DND-41 (cell line): Measurements from ENCODE around the gene FAM53B.
A peak's percentile ranks its signal among the peaks of the same experiment; 100 is the strongest.

Experiments used
- ATAC-seq: fragments of 200-7000 bp; cut with Tn5 transposase; 3 replicates; pipeline ENCODE4 v1.9.1; 2021; ENCODE audit warnings: low read depth; ENCODE audit not compliant: insufficient read depth
- DNase-seq: peaks from one replicate; pipeline ENCODE4 v3.0.0-alpha.2; 2020
- H2AFZ ChIP-seq: 2 replicates; pipeline ENCODE4 v1.6.0; 2012; ENCODE audit warnings: low read depth, low read length
- H3K27ac ChIP-seq: 2 replicates; pipeline ENCODE4 v1.5.1; 2012; ENCODE audit warnings: low read length, inconsistent platforms
- H3K27me3 ChIP-seq: fragments of 200-600 bp; sonication (generic); 2 replicates; pipeline ENCODE4 v1.6.0; 2012; ENCODE audit warnings: low read length, mild to moderate bottlenecking, inconsistent platforms; ENCODE audit not compliant: insufficient read depth, poor library complexity
- H3K36me3 ChIP-seq: 2 replicates; pipeline ENCODE4 v1.5.1; 2012; ENCODE audit warnings: low read length, inconsistent platforms; ENCODE audit not compliant: insufficient read depth
- H3K4me1 ChIP-seq: 2 replicates; pipeline ENCODE4 v1.5.1; 2012; ENCODE audit warnings: mild to moderate bottlenecking, low read length; ENCODE audit not compliant: insufficient read depth
- H3K4me2 ChIP-seq: 2 replicates; pipeline ENCODE4 v1.6.0; 2012; ENCODE audit warnings: mild to moderate bottlenecking, moderate library complexity, low read length, inconsistent platforms; ENCODE audit not compliant: insufficient read depth
- H3K4me3 ChIP-seq, 2 experiments: fragments of 200-600 bp in 1 of 2; shearing (Covaris generic) in 1 of 2; 2 replicates each; pipeline ENCODE4 v1.5.1; 2012 to 2016; ENCODE audit warnings: inconsistent platforms in 2 of 2, low read length in 2 of 2, mild to moderate bottlenecking in 2 of 2, low read depth in 1 of 2, moderate library complexity in 1 of 2
- H3K79me2 ChIP-seq: 2 replicates; pipeline ENCODE4 v1.6.0; 2012; ENCODE audit warnings: low read length, inconsistent platforms; ENCODE audit not compliant: insufficient read depth
- H3K9ac ChIP-seq: 2 replicates; pipeline ENCODE4 v1.6.0; 2012; ENCODE audit warnings: low read depth, mild to moderate bottlenecking, inconsistent platforms, low read length, moderate library complexity
- H3K9me3 ChIP-seq: 2 replicates; pipeline ENCODE4 v1.5.1; 2012; ENCODE audit warnings: low read length, moderate library complexity, mild to moderate bottlenecking, inconsistent platforms; ENCODE audit not compliant: insufficient read depth, severe bottlenecking
- H4K20me1 ChIP-seq: 2 replicates; pipeline ENCODE4 v1.6.0; 2012; ENCODE audit warnings: low read length; ENCODE audit not compliant: insufficient read depth
- EZH2 ChIP-seq: IDR thresholded peaks from 3 replicates; pipeline ENCODE4 v1.6.1; 2012; ENCODE audit warnings: borderline replicate concordance, low read depth, mild to moderate bottlenecking, moderate library complexity, low read length, inconsistent platforms; ENCODE audit not compliant: severe bottlenecking
- TF ChIP-seq, protein P1 (sequence below): IDR thresholded peaks from 2 replicates; pipeline ENCODE4 v1.5.1; 2012; ENCODE audit warnings: borderline replicate concordance, low read length, moderate library complexity, mild to moderate bottlenecking; ENCODE audit not compliant: poor library complexity, severe bottlenecking; ENCODE audit errors: extremely low read depth

Gene FAM53B

DNA sequence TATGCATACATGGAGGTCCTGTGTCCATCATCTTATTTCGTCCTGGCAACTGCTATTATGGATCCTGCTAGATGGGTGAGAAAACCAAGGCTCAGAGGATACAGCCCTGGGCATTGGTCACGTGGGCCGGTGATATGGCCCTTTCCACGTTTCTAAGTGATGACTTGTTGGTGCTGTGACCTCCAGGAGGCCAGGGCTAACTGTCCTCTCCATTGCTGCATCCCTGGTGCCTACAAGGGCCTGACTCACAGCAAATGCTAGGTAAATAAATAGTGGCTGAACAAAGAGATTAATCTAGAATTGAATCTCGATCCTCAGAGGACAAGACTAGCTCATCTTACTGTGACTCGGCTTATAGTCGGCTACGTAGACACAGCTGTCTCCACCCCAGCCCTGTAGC, 78.6 kb downstream of the FAM53B start:
- H3K9me3 ChIP-seq: no peaks in the 10 kb centered on the region
- H3K4me3 ChIP-seq: no peak overlapping the region
- TF ChIP-seq, protein P1, sequence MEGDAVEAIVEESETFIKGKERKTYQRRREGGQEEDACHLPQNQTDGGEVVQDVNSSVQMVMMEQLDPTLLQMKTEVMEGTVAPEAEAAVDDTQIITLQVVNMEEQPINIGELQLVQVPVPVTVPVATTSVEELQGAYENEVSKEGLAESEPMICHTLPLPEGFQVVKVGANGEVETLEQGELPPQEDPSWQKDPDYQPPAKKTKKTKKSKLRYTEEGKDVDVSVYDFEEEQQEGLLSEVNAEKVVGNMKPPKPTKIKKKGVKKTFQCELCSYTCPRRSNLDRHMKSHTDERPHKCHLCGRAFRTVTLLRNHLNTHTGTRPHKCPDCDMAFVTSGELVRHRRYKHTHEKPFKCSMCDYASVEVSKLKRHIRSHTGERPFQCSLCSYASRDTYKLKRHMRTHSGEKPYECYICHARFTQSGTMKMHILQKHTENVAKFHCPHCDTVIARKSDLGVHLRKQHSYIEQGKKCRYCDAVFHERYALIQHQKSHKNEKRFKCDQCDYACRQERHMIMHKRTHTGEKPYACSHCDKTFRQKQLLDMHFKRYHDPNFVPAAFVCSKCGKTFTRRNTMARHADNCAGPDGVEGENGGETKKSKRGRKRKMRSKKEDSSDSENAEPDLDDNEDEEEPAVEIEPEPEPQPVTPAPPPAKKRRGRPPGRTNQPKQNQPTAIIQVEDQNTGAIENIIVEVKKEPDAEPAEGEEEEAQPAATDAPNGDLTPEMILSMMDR: no peak
- no peak for TF ChIP-seq EZH2
- H3K79me2 ChIP-seq: peaks cover 100% of the 10 kb centered on the region
- DNase-seq (no peak), ATAC-seq (no peak)
- peaks cover 84% of the 10 kb centered on the region for H4K20me1 ChIP-seq
- H3K9ac ChIP-seq: no peak overlapping the region
- no peak overlapping the region for H3K4me2 ChIP-seq
- H3K36me3 ChIP-seq: peaks cover 96% of the 10 kb centered on the region
- no peaks in the 10 kb centered on the region for H3K27me3 ChIP-seq
- H3K27ac ChIP-seq: peak overlapping the region; percentile 67
- H3K4me1 ChIP-seq: peaks cover 30% of the 10 kb centered on the region
- no peak overlapping the region for H2AFZ ChIP-seq

DNA sequence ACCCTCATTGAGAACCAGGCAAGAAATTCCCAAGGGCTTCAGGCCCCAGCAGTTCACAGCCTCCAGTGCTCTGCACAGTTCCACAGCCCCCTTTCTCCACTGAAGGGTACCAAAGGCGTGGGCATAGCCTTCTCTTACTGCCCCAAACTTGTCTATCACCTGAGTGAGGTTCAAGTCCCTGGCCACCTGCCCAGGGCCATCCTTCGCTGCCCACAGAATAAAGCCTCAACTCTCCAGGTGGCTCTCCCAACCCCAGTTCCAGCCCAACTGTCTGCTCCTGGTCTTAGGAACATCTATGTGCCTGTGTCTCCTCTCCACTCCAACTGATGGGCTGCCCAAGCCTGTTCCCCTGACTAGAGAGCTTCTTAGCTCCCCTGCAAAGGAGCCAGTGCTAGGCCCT, 79.1 kb downstream of the FAM53B start:
- ATAC-seq: no peak
- no peak overlapping the region for H3K4me3 ChIP-seq
- H3K4me1 ChIP-seq: peaks cover 34% of the 10 kb centered on the region
- no peaks in the 10 kb centered on the region for H3K27me3 ChIP-seq
- TF ChIP-seq EZH2: no peak
- TF ChIP-seq, protein P1: no peak
- DNase-seq: no peak
- peaks cover 96% of the 10 kb centered on the region for H3K36me3 ChIP-seq
- peaks cover 84% of the 10 kb centered on the region for H4K20me1 ChIP-seq
- peaks cover 100% of the 10 kb centered on the region for H3K79me2 ChIP-seq
- peak overlapping the region; percentile 67 for H3K27ac ChIP-seq
- H3K4me2 ChIP-seq: no peak overlapping the region
- H3K9ac ChIP-seq: no peak overlapping the region
- H2AFZ ChIP-seq: no peak overlapping the region
- H3K9me3 ChIP-seq: no peaks in the 10 kb centered on the region

DNA sequence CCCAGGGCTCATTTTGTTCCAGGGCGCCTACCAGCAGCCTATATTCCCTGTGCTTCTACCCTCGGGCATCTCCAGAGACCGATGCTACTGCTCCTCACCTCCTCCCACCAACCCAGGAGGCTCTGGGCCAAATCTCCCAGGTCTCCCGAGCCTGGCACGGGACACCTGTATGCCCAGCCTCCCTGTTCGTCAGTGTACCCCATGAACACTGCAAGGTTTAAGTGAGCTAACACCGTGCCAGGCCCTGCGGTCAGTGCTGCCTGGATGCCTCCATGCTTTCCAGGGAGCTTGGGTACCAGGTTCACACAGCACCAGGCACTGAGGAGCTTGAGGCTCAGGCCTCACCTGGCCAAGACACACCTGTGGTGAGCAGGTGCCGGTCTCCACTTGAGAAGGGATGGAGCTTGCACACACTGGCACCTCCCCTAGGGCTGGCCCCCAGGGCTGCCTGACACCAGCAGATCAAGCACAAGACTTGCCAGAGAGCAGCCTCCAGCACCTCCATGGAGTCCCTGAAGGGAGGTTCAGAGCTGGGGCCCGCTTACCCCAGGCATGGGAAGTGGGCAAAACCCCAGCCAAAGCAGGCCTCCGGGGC, 80.3 kb downstream of the FAM53B start:
- Histone ChIP-seq H3K9me3 (no peaks in the 10 kb centered on the region), H4K20me1 (peaks cover 90% of the 10 kb centered on the region), H2AFZ (no peak overlapping the region), H3K27ac (peak overlapping the region; percentile 41), H3K36me3 (peaks cover 88% of the 10 kb centered on the region), H3K27me3 (no peaks in the 10 kb centered on the region), H3K9ac (no peak overlapping the region), H3K79me2 (peaks cover 100% of the 10 kb centered on the region), H3K4me1 (peaks cover 47% of the 10 kb centered on the region), H3K4me2 (no peak overlapping the region), H3K4me3 (no peak overlapping the region)
- TF ChIP-seq, protein P1: no peak
- TF ChIP-seq EZH2: no peak
- ATAC-seq (no peak), DNase-seq (no peak)

DNA sequence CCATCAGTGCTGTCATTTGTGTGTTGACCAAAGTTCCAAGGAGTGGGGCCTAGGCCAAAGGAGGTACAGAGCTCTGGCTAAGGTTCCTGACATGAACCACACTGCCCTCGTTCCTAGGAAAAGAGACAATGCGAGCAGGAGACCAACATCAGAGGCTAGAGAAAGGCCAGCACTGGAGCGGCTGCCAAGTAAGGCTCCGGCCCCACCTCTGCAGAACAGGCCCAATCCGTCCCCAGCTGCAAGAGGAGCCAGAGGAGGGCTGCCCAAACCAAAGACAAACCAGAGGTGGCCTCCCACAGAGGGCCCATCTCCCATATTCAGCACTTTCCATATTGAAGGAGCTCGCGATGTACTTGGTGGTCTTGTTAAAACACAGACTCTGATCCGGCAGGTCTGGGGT, 81.0 kb downstream of the FAM53B start:
- no peak overlapping the region for H3K4me2 ChIP-seq
- H3K9ac ChIP-seq: no peak overlapping the region
- peak overlapping the region; percentile 37; the same call in 1 of the 2 replicates for H3K27ac ChIP-seq
- DNase-seq (no peak), ATAC-seq (no peak)
- H3K4me3 ChIP-seq: no peak overlapping the region
- no peak for TF ChIP-seq EZH2
- TF ChIP-seq, protein P1: no peak
- H3K36me3 ChIP-seq: peaks cover 88% of the 10 kb centered on the region
- H3K79me2 ChIP-seq: peaks cover 100% of the 10 kb centered on the region
- H3K4me1 ChIP-seq: peaks cover 53% of the 10 kb centered on the region
- H3K27me3 ChIP-seq: no peaks in the 10 kb centered on the region
- no peak overlapping the region for H2AFZ ChIP-seq
- peaks cover 90% of the 10 kb centered on the region for H4K20me1 ChIP-seq
- H3K9me3 ChIP-seq: no peaks in the 10 kb centered on the region
